RWPE2 (cell line): ENCODE measurements around the gene CASP6.

Experiments used
- ATAC-seq: fragments of 200-7000 bp; cut with Tn5 transposase; 3 replicates; pipeline ENCODE4 v1.9.1; 2021; ENCODE audit warnings: low read depth
- DNase-seq: peaks from one replicate; pipeline ENCODE4 v3.0.0-alpha.2; 2020; ENCODE audit warnings: low spot score
- H3K27ac ChIP-seq: fragments of 450-650 bp; 2 replicates; pipeline ENCODE4 v1.5.1; 2017; ENCODE audit warnings: mild to moderate bottlenecking; ENCODE audit not compliant: poor library complexity, severe bottlenecking
- H3K27me3 ChIP-seq: fragments of 250-450 bp; sonication (Bioruptor Pico); 2 replicates; pipeline ENCODE4 v1.5.1; 2021; ENCODE audit warnings: mild to moderate bottlenecking, moderate library complexity; ENCODE audit not compliant: insufficient read depth, poor library complexity, severe bottlenecking
- H3K36me3 ChIP-seq: fragments of 250-450 bp; sonication (Bioruptor Pico); 2 replicates; pipeline ENCODE4 v1.5.1; 2020; ENCODE audit warnings: low read depth, mild to moderate bottlenecking, moderate library complexity
- H3K4me1 ChIP-seq: fragments of 250-450 bp; sonication (Bioruptor Pico); 2 replicates; pipeline ENCODE4 v1.5.1; 2021; ENCODE audit warnings: mild to moderate bottlenecking, moderate library complexity; ENCODE audit not compliant: insufficient read depth, poor library complexity, severe bottlenecking
- H3K4me3 ChIP-seq: fragments of 250-450 bp; sonication (Bioruptor Pico); 2 replicates; pipeline ENCODE4 v1.5.1; 2021; ENCODE audit warnings: mild to moderate bottlenecking, moderate library complexity; ENCODE audit not compliant: severe bottlenecking
- H3K9me3 ChIP-seq: fragments of 250-450 bp; sonication (Bioruptor Pico); 2 replicates; pipeline ENCODE4 v1.5.1; 2021; ENCODE audit warnings: mild to moderate bottlenecking, moderate library complexity; ENCODE audit not compliant: severe bottlenecking
- CTCF ChIP-seq: fragments of 450-650 bp; IDR thresholded peaks from one replicate; pipeline ENCODE4 v1.5.1; 2017; ENCODE audit warnings: mild to moderate bottlenecking, moderate library complexity; ENCODE audit not compliant: poor library complexity, severe bottlenecking

CASP6 gene

GRCh38 chr4:109708990-109709389 lies 5.7 kb upstream of the CASP6 start:
- no peak for DNase-seq
- no peaks in the 10 kb centered on the region for H3K9me3 ChIP-seq
- H3K27me3 ChIP-seq = no peaks in the 10 kb centered on the region
- ATAC-seq = no peak
- H3K4me3 ChIP-seq = no peak overlapping the region
- H3K27ac ChIP-seq = no peak overlapping the region
- peaks cover 13% of the 10 kb centered on the region for H3K36me3 ChIP-seq
- no peak for TF ChIP-seq CTCF
- no peaks in the 10 kb centered on the region for H3K4me1 ChIP-seq

GRCh38 chr4:109708435-109708834 lies 5.2 kb upstream of the CASP6 start:
- Histone ChIP-seq H3K4me1 (no peaks in the 10 kb centered on the region), H3K27me3 (no peaks in the 10 kb centered on the region), H3K4me3 (no peak overlapping the region), H3K27ac (no peak overlapping the region), H3K36me3 (peaks cover 7% of the 10 kb centered on the region), H3K9me3 (no peaks in the 10 kb centered on the region)
- ATAC-seq (no peak), DNase-seq (no peak)
- no peak for TF ChIP-seq CTCF

- Histone ChIP-seq H3K27ac (peak overlapping the region; percentile 50), H3K36me3 (no peaks in the 10 kb centered on the region; the same call in 1 of the 2 replicates), H3K4me1 (peaks cover 5% of the 10 kb centered on the region), H3K4me3 (peak overlapping the region; percentile 58), H3K27me3 (no peaks in the 10 kb centered on the region), H3K9me3 (no peaks in the 10 kb centered on the region)
- ATAC-seq = peak; percentile 12; the same call in 1 of the 3 replicates
- no peak for DNase-seq
- no peak for TF ChIP-seq CTCF
Measured at GRCh38 chr4:109703664-109704361, 568 bp upstream of the CASP6 start.

- peaks cover 5% of the 10 kb centered on the region; the same call in 1 of the 2 replicates for H3K36me3 ChIP-seq
- H3K9me3 ChIP-seq = no peaks in the 10 kb centered on the region
- no peak overlapping the region for H3K27ac ChIP-seq
- DNase-seq (no peak), ATAC-seq (no peak)
- peak overlapping the region; percentile 58 for H3K4me3 ChIP-seq
- H3K27me3 ChIP-seq = no peaks in the 10 kb centered on the region
- TF ChIP-seq CTCF = no peak
- H3K4me1 ChIP-seq = peaks cover 5% of the 10 kb centered on the region
Measured at GRCh38 chr4:109701566-109702410, 1.5 kb downstream of the CASP6 start.
